ENCODE measurements around the gene DAGLA.

Gene DAGLA

DNA sequence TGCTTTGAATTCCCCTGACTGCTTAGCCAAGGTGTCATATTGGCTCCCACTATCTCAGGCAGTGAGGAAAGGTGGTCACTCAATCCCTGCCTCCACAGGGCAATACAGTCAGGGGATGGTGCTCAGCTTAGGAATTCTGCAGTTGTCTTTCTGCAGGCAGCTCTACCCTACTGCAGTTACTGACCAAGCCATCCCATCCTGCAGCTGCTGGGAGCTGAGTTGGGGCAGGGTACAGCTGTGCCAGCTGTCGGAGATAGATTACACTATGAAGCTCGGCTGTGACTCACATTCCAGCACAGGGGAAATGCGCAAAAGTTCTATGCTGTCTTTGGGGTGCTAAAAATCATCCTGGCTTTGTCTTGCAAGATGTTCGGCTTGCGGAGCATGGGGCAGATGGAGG is 4.4 kb upstream of the DAGLA start:
- peaks cover 8% of the 10 kb centered on the region for H3K27me3 ChIP-seq
- H3K9me3 ChIP-seq = no peaks in the 10 kb centered on the region
- no peaks in the 10 kb centered on the region for H3K4me1 ChIP-seq
- no peak for DNase-seq
- no peaks in the 10 kb centered on the region for H3K36me3 ChIP-seq
- H3K4me3 ChIP-seq (ENCODE audit: low read depth, low read length) = no peak overlapping the region
- TF ChIP-seq, protein P1, sequence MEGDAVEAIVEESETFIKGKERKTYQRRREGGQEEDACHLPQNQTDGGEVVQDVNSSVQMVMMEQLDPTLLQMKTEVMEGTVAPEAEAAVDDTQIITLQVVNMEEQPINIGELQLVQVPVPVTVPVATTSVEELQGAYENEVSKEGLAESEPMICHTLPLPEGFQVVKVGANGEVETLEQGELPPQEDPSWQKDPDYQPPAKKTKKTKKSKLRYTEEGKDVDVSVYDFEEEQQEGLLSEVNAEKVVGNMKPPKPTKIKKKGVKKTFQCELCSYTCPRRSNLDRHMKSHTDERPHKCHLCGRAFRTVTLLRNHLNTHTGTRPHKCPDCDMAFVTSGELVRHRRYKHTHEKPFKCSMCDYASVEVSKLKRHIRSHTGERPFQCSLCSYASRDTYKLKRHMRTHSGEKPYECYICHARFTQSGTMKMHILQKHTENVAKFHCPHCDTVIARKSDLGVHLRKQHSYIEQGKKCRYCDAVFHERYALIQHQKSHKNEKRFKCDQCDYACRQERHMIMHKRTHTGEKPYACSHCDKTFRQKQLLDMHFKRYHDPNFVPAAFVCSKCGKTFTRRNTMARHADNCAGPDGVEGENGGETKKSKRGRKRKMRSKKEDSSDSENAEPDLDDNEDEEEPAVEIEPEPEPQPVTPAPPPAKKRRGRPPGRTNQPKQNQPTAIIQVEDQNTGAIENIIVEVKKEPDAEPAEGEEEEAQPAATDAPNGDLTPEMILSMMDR (IDR thresholded peaks at IDR 0.05; ENCODE audit: low read depth, low read length) = no peak

- Histone ChIP-seq H3K4me1 (peaks cover 6% of the 10 kb centered on the region; the same call in 1 of the 2 replicates), H3K4me3 (ENCODE audit: low read depth, low read length) (no peak overlapping the region), H3K9me3 (no peaks in the 10 kb centered on the region), H3K27me3 (peaks cover 8% of the 10 kb centered on the region), H3K36me3 (no peaks in the 10 kb centered on the region)
- no peak for DNase-seq
- TF ChIP-seq, protein P1 (IDR thresholded peaks at IDR 0.05; ENCODE audit: low read depth, low read length) = no peak
Measured at GRCh38 chr11:61679296-61679695, 895 bp upstream of the DAGLA start.

DNA sequence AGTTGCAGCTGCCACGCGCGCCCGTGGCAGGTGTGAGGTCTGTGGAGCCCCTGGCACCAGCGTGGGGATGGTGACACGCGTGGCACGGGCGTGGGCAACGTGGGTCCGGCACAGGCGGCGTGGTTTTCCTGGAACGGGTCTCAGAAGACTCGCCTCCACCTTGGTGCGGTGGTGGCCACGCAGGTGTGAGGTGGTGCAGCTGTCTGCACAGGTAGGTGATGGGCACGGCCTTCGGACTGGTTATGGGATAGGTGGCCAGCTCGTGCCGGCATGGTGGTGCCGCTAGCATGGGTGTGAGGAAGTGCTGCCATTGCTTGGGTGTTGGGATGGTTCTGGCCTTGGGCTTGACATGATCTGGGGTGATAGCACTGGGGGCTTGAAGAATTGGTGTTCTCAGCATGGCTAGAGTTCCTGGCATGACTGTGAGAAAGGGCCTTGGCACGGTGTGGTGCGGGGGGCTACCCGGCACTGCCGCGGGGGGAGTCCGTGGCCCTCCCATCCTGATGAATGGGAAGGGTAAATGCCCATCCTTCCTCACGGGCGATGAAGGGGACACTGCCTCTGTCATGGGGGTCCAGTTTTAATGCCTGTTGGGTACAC is 531 bp downstream of the DAGLA start:
- peaks cover 8% of the 10 kb centered on the region for H3K27me3 ChIP-seq
- TF ChIP-seq, protein P1 (IDR thresholded peaks at IDR 0.05; ENCODE audit: low read depth, low read length) = no peak
- peaks cover 6% of the 10 kb centered on the region; the same call in 1 of the 2 replicates for H3K4me1 ChIP-seq
- peak overlapping the region; percentile 47 for H3K4me3 ChIP-seq (ENCODE audit: low read depth, low read length)
- H3K36me3 ChIP-seq = no peaks in the 10 kb centered on the region
- DNase-seq = no peak
- no peaks in the 10 kb centered on the region for H3K9me3 ChIP-seq

DNA sequence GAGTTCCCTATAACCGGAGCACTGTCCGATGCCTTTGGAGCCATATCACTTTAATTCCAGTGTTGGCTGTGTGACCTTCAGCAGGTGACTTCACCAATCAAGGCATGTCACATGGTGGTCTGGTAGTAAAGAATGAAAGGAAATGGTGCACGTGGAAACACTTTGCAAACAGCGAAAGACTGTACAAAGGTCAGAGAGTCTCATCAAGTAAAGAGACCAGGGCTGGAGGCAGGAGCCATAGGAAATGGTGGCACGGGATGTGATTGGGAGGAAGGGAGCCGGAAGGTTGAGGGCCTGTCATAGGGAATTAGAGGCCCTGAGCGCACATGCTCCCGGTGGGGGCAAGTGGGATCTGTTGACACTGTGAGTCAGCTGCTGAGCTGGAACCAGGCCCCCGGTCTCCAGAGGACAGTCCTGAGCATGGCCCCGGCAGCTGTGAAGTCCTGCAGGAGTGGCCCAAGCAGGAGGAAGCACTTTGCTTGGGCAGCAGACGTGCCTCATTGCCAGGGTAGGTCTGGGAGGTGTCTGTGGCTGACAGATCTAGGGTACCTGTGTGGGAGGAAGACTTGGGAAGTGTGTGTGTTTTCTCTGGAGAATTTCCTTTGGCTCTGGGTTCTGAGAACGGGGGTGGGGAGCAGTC is 2.0 kb downstream of the DAGLA start:
- DNase-seq = peak; percentile 70
- no peaks in the 10 kb centered on the region for H3K36me3 ChIP-seq
- peaks cover 6% of the 10 kb centered on the region; the same call in 1 of the 2 replicates for H3K4me1 ChIP-seq
- no peaks in the 10 kb centered on the region for H3K27me3 ChIP-seq
- TF ChIP-seq, protein P1 (IDR thresholded peaks at IDR 0.05; ENCODE audit: low read depth, low read length) = no peak
- H3K9me3 ChIP-seq = no peaks in the 10 kb centered on the region
- H3K4me3 ChIP-seq (ENCODE audit: low read depth, low read length) = no peak overlapping the region

- Histone ChIP-seq H3K4me3 (ENCODE audit: low read depth, low read length) (no peak overlapping the region), H3K27me3 (no peaks in the 10 kb centered on the region), H3K4me1 (peaks cover 6% of the 10 kb centered on the region; the same call in 1 of the 2 replicates), H3K9me3 (no peaks in the 10 kb centered on the region), H3K36me3 (no peaks in the 10 kb centered on the region)
- TF ChIP-seq, protein P1 (IDR thresholded peaks at IDR 0.05; ENCODE audit: low read depth, low read length) = no peak
- no peak for DNase-seq
Measured at GRCh38 chr11:61682906-61683675, 2.9 kb downstream of the DAGLA start.
